Pericardium fibroblast (primary cell): Measurements from ENCODE around the gene IL3RA. TPM values are rescaled to one million over a fixed set of nuclear protein-coding genes. Genes with fewer than 3 reads are reported as not detected.

ENCODE experiments used
- total RNA-seq: library from RNA; depleted of rRNA; stranded (reverse); fragments of >200 nt; gene quantifications from 2 replicates; pipeline ENCODE4 v1.2.3, GENCODE V29; 2015

Gene IL3RA
- total RNA-seq: not detected in 2 replicates

DNA sequence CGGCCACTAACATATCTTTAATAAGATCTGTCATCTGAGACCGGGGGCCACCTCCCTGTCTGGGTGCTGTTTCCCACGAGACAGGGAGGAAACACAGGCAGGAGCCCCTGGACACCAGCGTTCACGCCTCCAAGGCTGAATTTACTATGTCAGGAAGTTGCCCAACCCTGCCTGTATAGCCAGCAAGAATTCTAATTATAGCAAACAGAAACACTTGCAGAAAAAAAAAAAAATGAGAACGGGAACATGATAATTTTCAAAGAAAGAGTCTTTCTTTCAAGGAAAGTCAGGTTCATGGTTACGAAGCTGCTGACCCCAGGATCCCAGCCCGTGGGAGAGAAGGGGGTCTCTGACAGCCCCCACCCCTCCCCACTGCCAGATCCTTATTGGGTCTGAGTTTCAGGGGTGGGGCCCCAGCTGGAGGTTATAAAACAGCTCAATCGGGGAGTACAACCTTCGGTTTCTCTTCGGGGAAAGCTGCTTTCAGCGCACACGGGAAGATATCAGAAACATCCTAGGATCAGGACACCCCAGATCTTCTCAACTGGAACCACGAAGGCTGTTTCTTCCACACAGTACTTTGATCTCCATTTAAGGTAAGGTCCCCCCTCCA lies at the start of gene IL3RA:
IL3RA (plus strand) TSS at position 455 of the 613 bp plus-strand sequence. CDS start 4,981 bp downstream, outside the sequence.

GRCh38 chrX:1391707-1392375 lies 55.3 kb downstream of the IL3RA start, which contains the start of gene SLC25A6:
TSS of gene SLC25A6 (minus strand) at chrX:1392113. CDS start at chrX:1392009, 104 bp downstream.

Other genes starting within 250 kb of the IL3RA start
- not detected in 2 replicates for gene CRLF2, start 124.1 kb upstream of the IL3RA start, total RNA-seq
- gene CSF2RA, start 68.0 kb upstream of the IL3RA start, total RNA-seq: not detected in 2 replicates
- gene SLC25A6, start 55.3 kb downstream of the IL3RA start, total RNA-seq: 383 and 576 TPM in 2 replicates
- 39.9 and 44.0 TPM in 2 replicates for gene ASMTL, start 116.1 kb downstream of the IL3RA start, total RNA-seq
- gene P2RY8, start 200.4 kb downstream of the IL3RA start, total RNA-seq: 0.09 TPM in 1 of 2 replicates, not detected in the other